Testis (tissue), 3 donors: ENCODE measurements around the gene YPEL3. TPM values are rescaled to one million over a fixed set of nuclear protein-coding genes. Genes with fewer than 3 reads are reported as not detected.

ENCODE experiments used
- DNase-seq: peaks from one replicate; pipeline ENCODE4 v3.0.0-alpha.2; 2019
- H3K27ac ChIP-seq, 2 donors: fragments of 200-600 bp; sonication (generic); one replicate each; pipeline ENCODE4 v1.5.1; 2019
- H3K27me3 ChIP-seq: fragments of 200-600 bp; sonication (generic); one replicate; pipeline ENCODE4 v1.5.1; 2019
- H3K36me3 ChIP-seq: fragments of 200-600 bp; sonication (generic); one replicate; pipeline ENCODE4 v1.5.1; 2017; ENCODE audit warnings: low read depth; ENCODE audit errors: missing control alignments
- H3K4me1 ChIP-seq: fragments of 200-600 bp; sonication (generic); one replicate; pipeline ENCODE4 v1.5.1; 2019
- H3K4me3 ChIP-seq, 2 donors: fragments of 200-600 bp; sonication (generic); one replicate each; pipeline ENCODE4 v1.5.1; 2017 to 2019
- H3K9me3 ChIP-seq: fragments of 200-600 bp; sonication (generic); one replicate; pipeline ENCODE4 v1.5.1; 2017
- POLR2A ChIP-seq: fragments of 450-650 bp; IDR thresholded peaks from one replicate; pipeline ENCODE4 v1.6.1; 2017; ENCODE audit warnings: antibody characterized with exemption, mild to moderate bottlenecking, moderate library complexity
- WGBS, 2 donors: methylation state at CpG; one replicate each; pipeline ENCODE4 v1.1.5; 2018; 5-methylcytosine and 5-hydroxymethylcytosine counted together
- intact Hi-C: fragments of 100-400 bp; cut with DNase I; formaldehyde crosslinking; loops from one replicate; pipeline ENCODE4 v1.15.1; 2023; ENCODE audit warnings: low total_unique reads
- polyA plus RNA-seq: library from polyadenylated mRNA; stranded (reverse); fragments of 350-450 nt; fragmentation: Illumina TruSeq; extraction: RNeasy Lipid Tissue Mini Kit (QIAGEN cat#74804); gene quantifications from one replicate; pipeline ENCODE4 v1.2.3, GENCODE V29; 2014; ENCODE audit warnings: low read depth, low replicate concordance; ENCODE audit not compliant: insufficient read depth
- total RNA-seq, 2 donors: library from RNA; depleted of rRNA; stranded (reverse); fragments of >200 nt; gene quantifications; one replicate each; pipeline ENCODE4 v1.2.3, GENCODE V29; 2016
- TF ChIP-seq, protein P1 (sequence below), 3 experiments: fragments of 450-650 bp in 2 of 3; fragments of 200-600 bp in 1 of 3; sonication (generic) in 1 of 3; IDR thresholded peaks; one replicate each; pipeline ENCODE4 v1.5.1; 2016 to 2019; ENCODE audit warnings: antibody characterized with exemption in 3 of 3, mild to moderate bottlenecking in 2 of 3, moderate library complexity in 1 of 3

The YPEL3 gene
- total and polyA plus RNA-seq, 3 donors from 2014 or later: 55.3 to 75.3 (median 69.4) TPM

DNA sequence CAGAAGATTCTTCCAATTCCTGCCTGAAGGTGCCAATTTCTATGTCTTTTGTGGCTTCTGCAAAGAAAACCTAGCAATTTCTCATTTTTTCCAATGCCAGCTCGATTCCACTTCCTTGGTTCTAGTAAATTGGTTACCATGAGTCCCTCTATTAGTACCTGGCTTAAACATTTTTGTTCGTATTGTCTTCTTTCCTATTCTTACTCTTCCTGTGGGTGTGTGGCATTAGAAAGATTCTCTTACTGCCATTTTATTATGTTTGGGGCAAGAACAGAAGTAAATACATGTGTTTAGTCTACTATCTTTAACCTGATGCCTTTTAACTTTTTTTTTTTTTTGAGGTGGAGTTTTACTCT, 47.3 kb upstream of the YPEL3 start:
- TF ChIP-seq, protein P1, sequence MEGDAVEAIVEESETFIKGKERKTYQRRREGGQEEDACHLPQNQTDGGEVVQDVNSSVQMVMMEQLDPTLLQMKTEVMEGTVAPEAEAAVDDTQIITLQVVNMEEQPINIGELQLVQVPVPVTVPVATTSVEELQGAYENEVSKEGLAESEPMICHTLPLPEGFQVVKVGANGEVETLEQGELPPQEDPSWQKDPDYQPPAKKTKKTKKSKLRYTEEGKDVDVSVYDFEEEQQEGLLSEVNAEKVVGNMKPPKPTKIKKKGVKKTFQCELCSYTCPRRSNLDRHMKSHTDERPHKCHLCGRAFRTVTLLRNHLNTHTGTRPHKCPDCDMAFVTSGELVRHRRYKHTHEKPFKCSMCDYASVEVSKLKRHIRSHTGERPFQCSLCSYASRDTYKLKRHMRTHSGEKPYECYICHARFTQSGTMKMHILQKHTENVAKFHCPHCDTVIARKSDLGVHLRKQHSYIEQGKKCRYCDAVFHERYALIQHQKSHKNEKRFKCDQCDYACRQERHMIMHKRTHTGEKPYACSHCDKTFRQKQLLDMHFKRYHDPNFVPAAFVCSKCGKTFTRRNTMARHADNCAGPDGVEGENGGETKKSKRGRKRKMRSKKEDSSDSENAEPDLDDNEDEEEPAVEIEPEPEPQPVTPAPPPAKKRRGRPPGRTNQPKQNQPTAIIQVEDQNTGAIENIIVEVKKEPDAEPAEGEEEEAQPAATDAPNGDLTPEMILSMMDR (IDR thresholded peaks at IDR 0.05): no peak
- no peak for TF ChIP-seq POLR2A
- intact Hi-C loops: no loop called here

DNA sequence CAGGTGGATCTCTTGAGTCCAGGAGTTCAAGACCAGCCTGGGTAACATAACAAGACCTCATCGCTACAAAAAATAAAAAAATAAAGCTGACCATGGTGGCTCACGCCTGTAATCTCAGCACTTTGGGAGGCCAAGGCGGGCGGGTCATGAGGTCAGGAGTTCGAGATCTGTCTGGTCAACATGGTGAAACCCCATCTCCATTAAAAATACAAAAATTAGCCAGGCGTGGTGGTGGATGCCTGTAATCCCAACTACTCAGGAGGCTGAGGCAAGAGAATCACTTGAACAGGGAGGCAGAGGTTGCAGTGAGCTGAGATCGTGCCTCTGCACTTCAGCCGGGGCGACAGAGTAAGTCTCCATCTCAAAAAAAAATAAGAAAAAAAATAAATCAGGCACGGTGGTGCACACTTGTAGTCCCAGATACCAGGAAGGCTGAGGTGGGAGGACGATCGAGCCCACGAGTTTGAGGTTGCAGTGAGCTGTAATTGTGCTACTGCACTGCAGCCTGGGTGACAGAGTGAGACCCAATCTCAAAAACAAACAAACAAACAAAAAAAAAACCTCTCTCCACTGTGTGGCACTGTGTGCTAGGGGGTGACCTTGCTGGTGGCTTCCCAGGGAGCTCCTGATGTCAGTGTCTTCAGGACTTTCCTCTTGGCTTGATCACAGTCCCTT, 46.8 kb upstream of the YPEL3 start:
- no peaks in the 10 kb centered on the region for H3K27me3 ChIP-seq
- TF ChIP-seq, protein P1 (IDR thresholded peaks at IDR 0.05): no peak
- TF ChIP-seq POLR2A: no peak
- no peak overlapping the region for H3K4me3 ChIP-seq
- WGBS, 2 donors: 75 to 81% methylated on average over 13 of the region's 13 CpGs
- H3K36me3 ChIP-seq: no peaks in the 10 kb centered on the region
- intact Hi-C loops: no loop called here
- H3K27ac ChIP-seq: no peak overlapping the region
- no peak for DNase-seq
- H3K9me3 ChIP-seq: no peaks in the 10 kb centered on the region
- no peaks in the 10 kb centered on the region for H3K4me1 ChIP-seq

More for the DNA sequence above, 47.3 kb upstream of the YPEL3 start:
- Histone ChIP-seq H3K36me3 (no peaks in the 10 kb centered on the region), H3K4me1 (no peaks in the 10 kb centered on the region), H3K4me3 (no peak overlapping the region), H3K27me3 (no peaks in the 10 kb centered on the region), H3K9me3 (no peaks in the 10 kb centered on the region), H3K27ac (no peak overlapping the region)
- DNase-seq: no peak
- 70 to 80% methylated on average over 2 of the region's 2 CpGs for WGBS, 2 donors

DNA sequence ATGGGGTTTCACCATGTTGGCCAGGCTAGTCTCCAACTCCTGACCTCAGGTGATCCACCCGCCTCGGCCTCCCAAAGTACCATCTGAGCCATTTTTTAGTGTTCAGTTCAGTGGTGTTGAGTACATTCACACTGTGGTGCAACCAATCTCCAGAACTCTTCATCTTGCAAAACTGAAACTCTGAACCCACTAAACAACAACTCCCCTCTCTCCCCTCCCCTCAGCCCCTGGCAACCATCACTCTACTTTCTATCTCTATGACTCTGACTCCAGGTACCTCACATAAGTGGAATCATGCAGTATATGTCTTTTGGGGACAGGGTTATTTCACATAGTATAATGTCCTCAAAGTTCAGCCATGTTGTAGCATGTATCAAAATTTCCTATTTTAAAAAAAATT, 45.7 kb upstream of the YPEL3 start:
- H3K27ac ChIP-seq: no peak overlapping the region
- no peaks in the 10 kb centered on the region for H3K27me3 ChIP-seq
- no peaks in the 10 kb centered on the region for H3K4me1 ChIP-seq
- TF ChIP-seq POLR2A: no peak
- TF ChIP-seq, protein P1 (IDR thresholded peaks at IDR 0.05): no peak
- H3K36me3 ChIP-seq: no peaks in the 10 kb centered on the region
- 100% methylated on average over 2 of the region's 2 CpGs for WGBS, 2 donors
- intact Hi-C loops: no loop called here
- H3K9me3 ChIP-seq: no peaks in the 10 kb centered on the region
- no peak overlapping the region for H3K4me3 ChIP-seq
- no peak for DNase-seq

DNA sequence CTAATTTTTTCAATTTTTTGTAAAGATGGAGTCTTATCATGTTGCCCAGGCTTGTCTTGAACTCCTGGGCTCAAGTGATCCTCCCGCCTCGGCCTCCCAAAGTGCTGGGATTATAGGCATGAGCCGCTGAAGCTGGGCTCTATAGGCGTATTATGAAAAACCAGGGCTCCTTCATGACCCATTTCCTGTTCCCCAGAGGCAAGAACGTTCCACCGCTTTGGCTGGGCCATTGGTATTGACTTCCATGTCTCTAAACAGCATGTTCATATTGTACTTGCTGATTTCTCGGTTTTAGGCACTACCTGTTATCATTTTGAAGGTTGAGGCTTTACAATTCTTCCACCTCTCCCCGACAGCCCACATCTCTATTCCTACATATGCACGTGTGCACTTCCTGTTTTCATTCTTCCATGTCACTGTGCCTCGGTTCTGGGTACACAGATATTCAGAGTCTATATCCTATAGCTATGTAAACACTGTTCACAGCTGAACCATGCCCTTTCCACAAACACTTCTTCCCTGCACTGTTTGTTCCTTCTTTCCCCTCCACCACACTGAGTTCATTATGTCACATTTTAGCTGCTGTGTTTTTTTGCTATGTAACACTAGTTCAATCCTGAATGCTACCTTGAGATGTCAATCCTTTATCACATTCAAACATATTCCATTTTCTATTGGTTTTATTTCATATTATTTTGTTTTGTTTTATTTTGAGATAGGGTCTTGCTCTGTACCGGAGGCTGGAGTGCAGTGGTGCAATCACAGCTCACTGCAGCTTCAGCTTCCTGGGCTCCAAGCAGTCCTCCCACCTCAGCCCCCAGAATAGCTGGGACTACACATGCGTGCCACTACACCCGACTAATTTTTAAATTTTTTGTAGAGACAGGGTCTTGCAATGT, 43.8 kb upstream of the YPEL3 start:
- H3K4me1 ChIP-seq: no peaks in the 10 kb centered on the region
- H3K27me3 ChIP-seq: no peaks in the 10 kb centered on the region
- intact Hi-C loops: no loop called here
- DNase-seq: no peak
- no peak for TF ChIP-seq POLR2A
- TF ChIP-seq, protein P1 (IDR thresholded peaks at IDR 0.05): no peak
- 82 to 87% methylated on average over 13 of the region's 13 CpGs for WGBS, 2 donors
- H3K27ac ChIP-seq: no peak overlapping the region
- no peaks in the 10 kb centered on the region for H3K9me3 ChIP-seq
- no peaks in the 10 kb centered on the region for H3K36me3 ChIP-seq
- H3K4me3 ChIP-seq: no peak overlapping the region
